ENCODE measurements around the gene HRCT1.

DNA sequence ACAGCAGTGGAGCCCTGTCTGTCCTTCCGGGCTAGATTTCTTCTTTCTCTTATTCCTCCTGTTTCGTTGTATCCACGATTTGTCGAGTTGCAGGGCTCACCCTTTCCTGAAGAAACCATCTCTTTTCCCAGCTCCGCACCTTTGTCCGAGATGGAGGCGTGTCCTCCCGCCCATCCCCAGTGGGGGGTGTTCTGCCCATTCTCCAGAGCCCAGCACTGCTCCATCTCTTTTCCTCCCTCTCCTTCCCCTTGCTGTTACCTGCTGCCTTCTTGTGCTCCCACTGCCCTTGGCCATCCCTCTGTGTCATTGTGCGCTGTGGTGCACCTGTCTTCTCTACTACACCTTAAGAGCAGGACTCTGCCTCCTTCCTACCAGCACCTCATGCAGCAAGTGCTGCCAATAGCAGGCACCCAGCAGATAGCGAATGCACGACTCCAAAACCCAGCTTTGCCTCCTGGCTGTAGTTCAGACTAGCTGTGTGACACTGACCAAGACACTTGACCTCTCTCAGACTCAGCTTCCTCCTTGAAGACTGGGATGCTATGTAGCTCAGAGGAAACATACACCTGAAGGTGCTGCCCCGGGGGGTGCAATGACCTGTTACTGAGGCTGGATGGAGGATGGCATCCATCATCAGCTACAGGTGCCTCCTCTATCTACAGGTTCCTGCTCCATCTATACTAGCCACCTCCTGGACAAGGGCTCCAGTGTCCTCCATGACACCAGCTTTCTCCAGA, 44.7 kb upstream of the HRCT1 start:
- TF ChIP-seq POLR2AphosphoS5 (IDR thresholded peaks at IDR 0.05), result no peak
- TF ChIP-seq, protein P1, sequence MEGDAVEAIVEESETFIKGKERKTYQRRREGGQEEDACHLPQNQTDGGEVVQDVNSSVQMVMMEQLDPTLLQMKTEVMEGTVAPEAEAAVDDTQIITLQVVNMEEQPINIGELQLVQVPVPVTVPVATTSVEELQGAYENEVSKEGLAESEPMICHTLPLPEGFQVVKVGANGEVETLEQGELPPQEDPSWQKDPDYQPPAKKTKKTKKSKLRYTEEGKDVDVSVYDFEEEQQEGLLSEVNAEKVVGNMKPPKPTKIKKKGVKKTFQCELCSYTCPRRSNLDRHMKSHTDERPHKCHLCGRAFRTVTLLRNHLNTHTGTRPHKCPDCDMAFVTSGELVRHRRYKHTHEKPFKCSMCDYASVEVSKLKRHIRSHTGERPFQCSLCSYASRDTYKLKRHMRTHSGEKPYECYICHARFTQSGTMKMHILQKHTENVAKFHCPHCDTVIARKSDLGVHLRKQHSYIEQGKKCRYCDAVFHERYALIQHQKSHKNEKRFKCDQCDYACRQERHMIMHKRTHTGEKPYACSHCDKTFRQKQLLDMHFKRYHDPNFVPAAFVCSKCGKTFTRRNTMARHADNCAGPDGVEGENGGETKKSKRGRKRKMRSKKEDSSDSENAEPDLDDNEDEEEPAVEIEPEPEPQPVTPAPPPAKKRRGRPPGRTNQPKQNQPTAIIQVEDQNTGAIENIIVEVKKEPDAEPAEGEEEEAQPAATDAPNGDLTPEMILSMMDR (IDR thresholded peaks at IDR 0.05), result no peak
- TF ChIP-seq POLR2A (IDR thresholded peaks at IDR 0.05), result no peak
- TF ChIP-seq EP300 (IDR thresholded peaks at IDR 0.05), result no peak

Measured in sigmoid colon (tissue), 4 donors.